Nephron progenitor cell (in vitro differentiated cells): ENCODE data around the gene MSMO1.

Source experiments
- DNase-seq: peaks from one replicate; pipeline ENCODE4 v3.0.0; 2021
- H3K27ac Mint-ChIP-seq: 2 replicates; pipeline ENCODE4 v1.8.0; 2021; ENCODE audit warnings: mild to moderate bottlenecking, moderate library complexity, mixed read lengths
- H3K27me3 Mint-ChIP-seq: 2 replicates; pipeline ENCODE4 v1.8.0; 2021; ENCODE audit warnings: mild to moderate bottlenecking, low read depth, mixed read lengths; ENCODE audit not compliant: poor library complexity
- H3K36me3 Mint-ChIP-seq: 2 replicates; pipeline ENCODE4 v1.8.0; 2021; ENCODE audit warnings: low read depth, mixed read lengths
- H3K4me1 Mint-ChIP-seq: 2 replicates; pipeline ENCODE4 v1.8.0; 2021; ENCODE audit warnings: mixed read lengths
- H3K4me3 Mint-ChIP-seq: 2 replicates; pipeline ENCODE4 v1.8.0; 2021; ENCODE audit warnings: mild to moderate bottlenecking, moderate library complexity, mixed read lengths
- H3K9me3 Mint-ChIP-seq: 2 replicates; pipeline ENCODE4 v1.8.0; 2021; ENCODE audit warnings: mild to moderate bottlenecking, moderate library complexity, mixed read lengths
- TF ChIP-seq, protein P1 (sequence below): fragments of 200-600 bp; sonication (generic); IDR thresholded peaks from 2 replicates; pipeline ENCODE4 v1.5.0; 2021; ENCODE audit warnings: antibody characterized with exemption

Gene MSMO1

DNA sequence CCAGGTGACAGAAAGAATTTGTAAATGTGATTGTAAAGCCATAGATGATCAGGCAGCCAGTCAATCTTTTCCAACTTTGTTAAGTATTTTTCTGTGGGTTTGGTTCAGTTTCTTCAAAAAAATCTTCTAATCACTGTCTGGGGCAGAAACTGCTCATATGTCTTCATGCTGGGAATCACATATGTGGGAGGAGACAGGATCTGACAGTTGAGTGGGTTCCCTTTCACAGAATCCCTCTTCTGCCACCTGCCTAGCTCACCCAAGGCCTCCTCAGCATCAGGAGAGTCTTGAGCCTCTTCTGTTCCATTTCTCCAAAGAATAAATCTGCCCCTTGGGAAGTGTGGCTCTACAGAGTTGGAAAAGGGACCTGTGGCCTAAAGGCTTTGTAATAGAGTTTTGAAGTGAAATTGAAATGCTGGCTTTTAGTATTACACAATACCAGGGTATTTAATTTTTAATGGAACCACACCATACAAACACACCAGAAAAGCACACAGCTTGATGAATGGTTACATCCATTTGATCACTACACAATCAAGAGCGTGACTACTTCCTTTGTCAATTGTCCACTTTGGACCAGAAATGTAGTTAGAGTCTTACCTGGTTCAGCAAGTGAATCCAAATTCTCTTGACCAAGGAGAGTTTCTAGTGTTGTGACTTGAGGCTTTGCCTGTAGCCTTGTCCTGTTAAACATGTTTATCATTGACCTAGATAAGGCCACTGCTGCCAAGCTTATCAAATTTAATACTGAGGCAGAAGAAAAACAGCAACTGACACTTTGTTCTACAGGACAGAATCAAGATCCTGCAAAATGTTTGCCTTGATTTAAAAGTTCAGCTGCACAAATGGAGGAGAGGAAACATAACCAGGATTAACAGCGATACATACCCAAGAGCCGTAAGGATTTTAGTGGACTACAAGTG, 20.4 kb downstream of the MSMO1 start:
- Mint-ChIP-seq H3K36me3 (peaks cover 5% of the 10 kb centered on the region), H3K4me1 (no peaks in the 10 kb centered on the region), H3K4me3 (no peak overlapping the region), H3K9me3 (peaks cover 12% of the 10 kb centered on the region), H3K27me3 (peaks cover 17% of the 10 kb centered on the region), H3K27ac (no peak overlapping the region)
- no peak for DNase-seq
- TF ChIP-seq, protein P1, sequence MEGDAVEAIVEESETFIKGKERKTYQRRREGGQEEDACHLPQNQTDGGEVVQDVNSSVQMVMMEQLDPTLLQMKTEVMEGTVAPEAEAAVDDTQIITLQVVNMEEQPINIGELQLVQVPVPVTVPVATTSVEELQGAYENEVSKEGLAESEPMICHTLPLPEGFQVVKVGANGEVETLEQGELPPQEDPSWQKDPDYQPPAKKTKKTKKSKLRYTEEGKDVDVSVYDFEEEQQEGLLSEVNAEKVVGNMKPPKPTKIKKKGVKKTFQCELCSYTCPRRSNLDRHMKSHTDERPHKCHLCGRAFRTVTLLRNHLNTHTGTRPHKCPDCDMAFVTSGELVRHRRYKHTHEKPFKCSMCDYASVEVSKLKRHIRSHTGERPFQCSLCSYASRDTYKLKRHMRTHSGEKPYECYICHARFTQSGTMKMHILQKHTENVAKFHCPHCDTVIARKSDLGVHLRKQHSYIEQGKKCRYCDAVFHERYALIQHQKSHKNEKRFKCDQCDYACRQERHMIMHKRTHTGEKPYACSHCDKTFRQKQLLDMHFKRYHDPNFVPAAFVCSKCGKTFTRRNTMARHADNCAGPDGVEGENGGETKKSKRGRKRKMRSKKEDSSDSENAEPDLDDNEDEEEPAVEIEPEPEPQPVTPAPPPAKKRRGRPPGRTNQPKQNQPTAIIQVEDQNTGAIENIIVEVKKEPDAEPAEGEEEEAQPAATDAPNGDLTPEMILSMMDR, result no peak

DNA sequence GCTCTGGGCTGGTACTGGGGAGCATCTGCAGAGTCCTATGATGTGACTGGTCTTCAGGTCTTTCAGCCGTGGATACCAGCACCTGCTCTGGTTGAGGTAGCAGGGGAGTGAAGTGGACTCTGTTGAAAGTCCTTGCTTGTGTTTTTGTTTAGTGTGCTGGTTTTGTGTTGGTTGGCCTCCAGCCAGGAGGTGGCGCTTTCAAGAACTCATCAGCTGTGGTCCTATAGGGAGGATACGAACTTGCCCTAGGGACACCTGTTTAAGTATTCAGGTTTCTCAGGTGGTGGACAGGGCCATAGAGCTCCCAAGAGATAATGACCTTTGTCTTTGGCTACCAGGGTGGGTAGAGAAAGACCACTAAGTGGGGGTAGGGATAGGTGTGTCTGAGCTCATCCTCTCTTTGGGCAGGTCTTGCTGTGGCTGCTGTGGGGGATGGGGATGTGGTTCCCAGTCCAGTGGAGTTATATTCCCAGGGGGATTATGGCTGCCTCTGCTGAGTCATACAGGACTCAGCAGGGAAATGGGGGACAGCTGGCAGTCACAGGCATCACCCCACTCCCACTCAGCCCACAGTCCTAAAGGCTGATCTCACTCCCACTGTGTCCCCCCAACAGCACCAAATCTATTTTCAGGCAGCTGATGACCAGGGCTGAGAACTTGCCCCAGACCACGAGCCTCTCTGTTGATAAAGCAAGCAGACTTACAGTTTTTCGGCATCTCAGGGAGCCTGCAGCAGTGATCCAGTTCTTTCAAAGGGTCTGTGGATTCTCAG, 24.1 kb downstream of the MSMO1 start:
- Mint-ChIP-seq H3K27me3 (peaks cover 17% of the 10 kb centered on the region), H3K9me3 (peaks cover 14% of the 10 kb centered on the region), H3K4me3 (no peak overlapping the region), H3K36me3 (no peaks in the 10 kb centered on the region), H3K4me1 (no peaks in the 10 kb centered on the region), H3K27ac (no peak overlapping the region)
- no peak for DNase-seq
- TF ChIP-seq, protein P1, result no peak

DNA sequence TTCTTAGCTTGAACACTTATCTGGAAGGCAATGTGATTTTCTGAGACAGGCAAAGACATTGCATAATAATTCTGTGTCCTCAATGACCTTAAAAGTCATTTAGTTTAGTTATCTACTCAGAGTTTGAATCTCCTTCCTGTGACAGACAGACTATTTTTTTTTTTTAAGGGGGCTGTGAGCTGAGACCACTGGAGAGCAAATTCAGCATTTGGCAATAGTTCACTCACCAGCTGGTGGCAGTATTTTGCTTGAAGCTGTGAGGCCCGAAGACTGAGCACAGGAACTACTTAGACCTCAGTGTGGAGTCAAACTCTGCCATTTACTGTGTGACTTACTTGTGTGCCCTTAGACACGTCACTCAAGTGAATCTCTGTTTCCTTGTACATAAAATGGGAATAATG, 28.4 kb downstream of the MSMO1 start:
- TF ChIP-seq, protein P1, result peak; percentile 43
- Mint-ChIP-seq H3K4me1 (no peaks in the 10 kb centered on the region), H3K27ac (no peak overlapping the region), H3K9me3 (peaks cover 9% of the 10 kb centered on the region), H3K27me3 (peaks cover 5% of the 10 kb centered on the region), H3K4me3 (no peak overlapping the region), H3K36me3 (no peaks in the 10 kb centered on the region)
- peak; percentile 48 for DNase-seq

DNA sequence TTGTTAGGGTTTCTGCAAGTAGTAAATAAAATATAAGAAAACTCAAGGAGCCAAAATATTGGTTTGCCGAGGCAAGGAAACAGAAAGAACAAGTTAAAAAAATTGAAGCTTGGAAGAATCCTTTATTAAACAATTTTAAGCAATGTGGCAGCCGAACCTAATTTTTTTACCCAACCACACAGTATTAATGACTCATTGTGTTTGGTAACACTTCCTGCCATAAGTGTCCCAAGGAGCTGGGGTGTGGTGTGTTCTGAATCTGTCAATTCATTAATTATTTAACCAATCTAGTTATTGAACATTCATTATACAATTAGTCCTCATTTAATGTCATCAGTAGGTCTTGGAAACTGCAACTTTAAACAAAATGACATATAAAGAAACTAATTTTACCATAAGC, 32.0 kb downstream of the MSMO1 start:
- Mint-ChIP-seq H3K27ac (no peak overlapping the region), H3K9me3 (no peaks in the 10 kb centered on the region), H3K36me3 (no peaks in the 10 kb centered on the region), H3K27me3 (peaks cover 3% of the 10 kb centered on the region), H3K4me3 (no peak overlapping the region), H3K4me1 (no peaks in the 10 kb centered on the region)
- TF ChIP-seq, protein P1, result no peak
- no peak for DNase-seq

DNA sequence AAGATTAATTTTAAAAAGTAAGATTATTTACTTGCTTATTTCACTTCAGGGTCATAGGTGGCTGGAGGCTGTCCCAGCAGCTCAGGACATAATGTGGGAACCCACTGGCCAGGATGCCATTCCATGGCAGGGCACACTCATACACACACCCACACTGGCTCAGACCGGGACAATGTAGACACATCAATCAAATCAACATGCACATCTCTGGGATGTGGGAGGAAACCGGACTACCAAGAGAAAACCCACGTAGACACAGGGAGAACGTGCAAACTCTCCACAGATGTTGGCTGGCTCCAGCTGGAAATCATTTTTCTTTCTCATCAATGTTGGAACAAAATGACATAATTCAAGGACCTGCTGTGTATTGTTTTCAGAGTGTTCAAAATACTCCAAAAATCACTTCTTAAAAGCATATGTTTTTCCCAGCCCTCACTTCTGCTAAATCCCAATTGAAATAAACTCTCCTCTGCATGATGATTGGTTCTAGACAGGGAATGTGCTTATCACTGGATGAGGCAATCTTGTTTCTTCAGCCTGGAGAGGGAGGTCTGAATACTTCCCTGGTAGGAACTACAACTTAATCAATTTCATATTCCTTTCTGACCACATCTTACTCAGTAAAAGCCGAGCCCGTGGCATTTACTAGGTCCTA, 32.7 kb downstream of the MSMO1 start:
- Mint-ChIP-seq H3K9me3 (no peaks in the 10 kb centered on the region), H3K4me1 (no peaks in the 10 kb centered on the region), H3K4me3 (no peak overlapping the region), H3K36me3 (no peaks in the 10 kb centered on the region), H3K27ac (no peak overlapping the region), H3K27me3 (peaks cover 3% of the 10 kb centered on the region)
- TF ChIP-seq, protein P1, result no peak
- DNase-seq, result no peak
